Stimulated activated CD8-positive, alpha-beta memory T cell treated with anti-CD3 and anti-CD28 coated beads, Interleukin-4, amount 100 ng/mL, for 4 hours (primary cell): Measurements from ENCODE around the gene ASB11.

ENCODE experiments used
- DNase-seq, 2 donors: peaks; one replicate each; pipeline ENCODE4 v3.0.0-alpha.2; 2020; ENCODE audit warnings: low read depth in 2 of 2, low spot score in 1 of 2

The ASB11 gene

GRCh38 chrX:15235001-15235400 lies 80.4 kb downstream of the ASB11 start:
- DNase-seq, result no peak

- no peak for DNase-seq
These were observed 81.9 kb downstream of the ASB11 start for GRCh38 chrX:15233416-15234015.
